Gastroesophageal sphincter (tissue), 4 donors: ENCODE measurements around the gene PBOV1. TPM values are rescaled to one million over a fixed set of nuclear protein-coding genes. Genes with fewer than 3 reads are reported as not detected.

ENCODE experiments used
- ATAC-seq: fragments of 150-250 bp; one replicate; pipeline ENCODE4 v1.9.1; 2016; ENCODE audit warnings: mild to moderate bottlenecking, moderate library complexity
- H3K27ac ChIP-seq, 4 donors: fragments of 200-600 bp; sonication (generic) in 3 of 4; 1 replicate in 3 of 4; 2 replicates in 1 of 4; pipeline ENCODE4 v1.5.1; 2016 to 2019
- H3K27me3 ChIP-seq: fragments of 200-600 bp; sonication (generic); one replicate; pipeline ENCODE4 v1.5.1; 2019
- H3K36me3 ChIP-seq, 2 donors: fragments of 200-600 bp; sonication (generic); one replicate each; pipeline ENCODE4 v1.5.1; 2019; ENCODE audit warnings: control low read depth in 1 of 2
- H3K4me1 ChIP-seq, 3 donors: fragments of 200-600 bp; sonication (generic); 1 replicate in 2 of 3; 2 replicates in 1 of 3; pipeline ENCODE4 v1.5.1; 2016 to 2019; ENCODE audit warnings: control low read depth in 2 of 3
- H3K4me3 ChIP-seq, 2 donors: fragments of 200-600 bp; sonication (generic); one replicate each; pipeline ENCODE4 v1.5.1; 2019; ENCODE audit warnings: mild to moderate bottlenecking in 1 of 2, moderate library complexity in 1 of 2
- H3K9me3 ChIP-seq, 3 donors: fragments of 200-600 bp; sonication (generic); one replicate each; pipeline ENCODE4 v1.5.1; 2017 to 2019; ENCODE audit warnings: control low read depth in 2 of 3
- CTCF ChIP-seq, 4 experiments: fragments of 200-600 bp in 2 of 4; fragments of 450-650 bp in 2 of 4; sonication (generic) in 1 of 4; IDR thresholded peaks; one replicate each; pipeline ENCODE4 v1.5.1; 2017 to 2019; ENCODE audit warnings: antibody characterized with exemption in 4 of 4, mild to moderate bottlenecking in 2 of 4, moderate library complexity in 2 of 4
- EP300 ChIP-seq: sonication (generic); formaldehyde crosslinking; IDR thresholded peaks from one replicate; pipeline ENCODE4 v1.6.1; 2017; ENCODE audit warnings: antibody characterized with exemption, mild to moderate bottlenecking
- POLR2A ChIP-seq, 2 donors: fragments of 450-650 bp; IDR thresholded peaks; one replicate each; pipeline ENCODE4 v1.6.1; 2017; ENCODE audit warnings: antibody characterized with exemption in 2 of 2, mild to moderate bottlenecking in 2 of 2, moderate library complexity in 1 of 2
- POLR2AphosphoS5 ChIP-seq: sonication (generic); formaldehyde crosslinking; IDR thresholded peaks from one replicate; pipeline ENCODE4 v1.6.1; 2017; ENCODE audit warnings: antibody characterized with exemption
- WGBS, 2 donors: methylation state at CpG; one replicate each; pipeline ENCODE4 v1.1.5; 2018; ENCODE audit warnings: low coverage in 1 of 2; 5-methylcytosine and 5-hydroxymethylcytosine counted together
- total RNA-seq, 4 donors: library from RNA; depleted of rRNA; stranded (reverse); fragments of >200 nt; gene quantifications; one replicate each; pipeline ENCODE4 v1.1.0, GENCODE V29; 2016

The PBOV1 gene
- total RNA-seq, 4 donors from 2014 or later: not detected

GRCh38 chr6:138206862-138207261 lies 11.4 kb downstream of the PBOV1 start:
- ATAC-seq: no peak
- Histone ChIP-seq H3K27me3 (no peaks in the 10 kb centered on the region), H3K36me3 (no peaks in the 10 kb centered on the region), H3K9me3 (no peaks in the 10 kb centered on the region), H3K4me3 (no peak overlapping the region), H3K4me1 (no peaks in the 10 kb centered on the region), H3K27ac (no peak overlapping the region)
- no peak for TF ChIP-seq CTCF (IDR thresholded peaks at IDR 0.05)
- TF ChIP-seq POLR2A (IDR thresholded peaks at IDR 0.05): no peak
- no peak for TF ChIP-seq POLR2AphosphoS5

GRCh38 chr6:138205437-138206094 lies 12.7 kb downstream of the PBOV1 start:
- Histone ChIP-seq H3K9me3 (no peaks in the 10 kb centered on the region), H3K27me3 (no peaks in the 10 kb centered on the region), H3K27ac (no peak overlapping the region), H3K36me3 (no peaks in the 10 kb centered on the region), H3K4me3 (no peak overlapping the region), H3K4me1 (no peaks in the 10 kb centered on the region)
- no peak for ATAC-seq
- TF ChIP-seq POLR2AphosphoS5 (no peak), EP300 (no peak), POLR2A (IDR thresholded peaks at IDR 0.05) (no peak), CTCF (IDR thresholded peaks at IDR 0.05) (no peak)
- whole genome bisulfite sequencing, 2 donors: 41 to 70% methylated on average over 4 to 5 of the region's 5 CpGs

GRCh38 chr6:138204792-138205384 lies 13.4 kb downstream of the PBOV1 start:
- 75 to 86% methylated on average over 3 to 4 of the region's 4 CpGs for WGBS, 2 donors
- H3K9me3 ChIP-seq: no peaks in the 10 kb centered on the region
- TF ChIP-seq POLR2A (IDR thresholded peaks at IDR 0.05) (no peak), POLR2AphosphoS5 (no peak), CTCF (IDR thresholded peaks at IDR 0.05) (no peak), EP300 (no peak)
- no peaks in the 10 kb centered on the region for H3K27me3 ChIP-seq
- no peak overlapping the region for H3K4me3 ChIP-seq
- H3K36me3 ChIP-seq: no peaks in the 10 kb centered on the region
- no peak overlapping the region for H3K27ac ChIP-seq
- no peaks in the 10 kb centered on the region for H3K4me1 ChIP-seq
- no peak for ATAC-seq

GRCh38 chr6:138204303-138204702 lies 14.0 kb downstream of the PBOV1 start:
- no peak overlapping the region for H3K27ac ChIP-seq
- H3K27me3 ChIP-seq: no peaks in the 10 kb centered on the region
- no peak overlapping the region for H3K4me3 ChIP-seq
- no peak for ATAC-seq
- no peaks in the 10 kb centered on the region for H3K4me1 ChIP-seq
- H3K36me3 ChIP-seq: no peaks in the 10 kb centered on the region
- H3K9me3 ChIP-seq: no peaks in the 10 kb centered on the region
- TF ChIP-seq EP300 (no peak), POLR2AphosphoS5 (no peak), CTCF (IDR thresholded peaks at IDR 0.05) (no peak), POLR2A (IDR thresholded peaks at IDR 0.05) (no peak)

- 90% methylated on average over 2 of the region's 2 CpGs for WGBS, 2 donors
- Histone ChIP-seq H3K27ac (no peak overlapping the region), H3K27me3 (no peaks in the 10 kb centered on the region), H3K4me3 (no peak overlapping the region), H3K36me3 (no peaks in the 10 kb centered on the region), H3K9me3 (no peaks in the 10 kb centered on the region), H3K4me1 (no peaks in the 10 kb centered on the region)
- ATAC-seq: no peak
- TF ChIP-seq POLR2AphosphoS5: no peak
- TF ChIP-seq CTCF (IDR thresholded peaks at IDR 0.05): no peak
- TF ChIP-seq EP300: no peak
- no peak for TF ChIP-seq POLR2A (IDR thresholded peaks at IDR 0.05)
Measured at GRCh38 chr6:138203315-138203714, 15.0 kb downstream of the PBOV1 start.
